C4-2B (cell line): Measurements from ENCODE around the gene ADAM33.

Experiments
- H3K27ac ChIP-seq: fragments of 450-650 bp; 2 replicates; pipeline ENCODE4 v1.5.1; 2017
- CTCF ChIP-seq: fragments of 450-650 bp; conservative IDR thresholded peaks from 2 replicates; pipeline ENCODE4 v1.5.1; 2017; ENCODE audit warnings: mild to moderate bottlenecking
- ZFX ChIP-seq: fragments of 450-650 bp; IDR thresholded peaks from 2 replicates; pipeline ENCODE4 v1.6.1; 2017

ADAM33 gene

GRCh38 chr20:3647473-3647872, 34.3 kb downstream of the ADAM33 start:
- TF ChIP-seq ZFX: no peak
- no peak overlapping the region for H3K27ac ChIP-seq

GRCh38 chr20:3646651-3647050, 35.2 kb downstream of the ADAM33 start:
- TF ChIP-seq ZFX: no peak
- TF ChIP-seq CTCF: no peak
- H3K27ac ChIP-seq: no peak overlapping the region

GRCh38 chr20:3646067-3646440, 35.8 kb downstream of the ADAM33 start:
- no peak overlapping the region for H3K27ac ChIP-seq
- TF ChIP-seq CTCF (no peak), ZFX (no peak)

GRCh38 chr20:3645309-3646066, 36.3 kb downstream of the ADAM33 start:
- H3K27ac ChIP-seq: no peak overlapping the region
- no peak for TF ChIP-seq CTCF
- no peak for TF ChIP-seq ZFX

GRCh38 chr20:3640259-3640658, 41.6 kb downstream of the ADAM33 start:
- TF ChIP-seq CTCF (no peak), ZFX (no peak)
- H3K27ac ChIP-seq: no peak overlapping the region

- TF ChIP-seq ZFX (no peak), CTCF (no peak)
- H3K27ac ChIP-seq: no peak overlapping the region
Observed at GRCh38 chr20:3635346-3635745, 46.5 kb downstream of the ADAM33 start.

- TF ChIP-seq CTCF (no peak), ZFX (no peak)
- H3K27ac ChIP-seq: no peak overlapping the region
Observed at GRCh38 chr20:3633913-3634478, 47.8 kb downstream of the ADAM33 start.
